H9 (cell line): Measurements from ENCODE around the gene EPN3. TPM values are rescaled to one million over a fixed set of nuclear protein-coding genes. Genes with fewer than 3 reads are reported as not detected.

Source experiments
- DNase-seq: peaks from one replicate; pipeline ENCODE4 v3.0.0-alpha.2; 2017
- H2AFZ ChIP-seq: one replicate; pipeline ENCODE4 v1.6.1; 2013; ENCODE audit warnings: mild to moderate bottlenecking, low read length, control low read depth, moderate library complexity
- H2AK5ac ChIP-seq: 2 replicates; pipeline ENCODE4 v1.6.1; 2013; ENCODE audit warnings: low read length, control low read depth, mixed read lengths; ENCODE audit not compliant: insufficient read length
- H2BK120ac ChIP-seq: one replicate; pipeline ENCODE4 v1.6.1; 2013; ENCODE audit warnings: low read depth, mild to moderate bottlenecking, low read length, control low read depth, inconsistent platforms; ENCODE audit not compliant: poor library complexity, severe bottlenecking
- H2BK12ac ChIP-seq: 2 replicates; pipeline ENCODE4 v1.6.1; 2013; ENCODE audit warnings: low read length, control low read depth, mixed read lengths, low read depth; ENCODE audit not compliant: insufficient read length
- H2BK15ac ChIP-seq: 2 replicates; pipeline ENCODE4 v1.6.1; 2013; ENCODE audit warnings: low read depth, low read length, control low read depth
- H2BK20ac ChIP-seq: one replicate; pipeline ENCODE4 v1.6.1; 2013; ENCODE audit warnings: low read depth, mild to moderate bottlenecking, low read length, control low read depth, inconsistent platforms; ENCODE audit not compliant: poor library complexity, severe bottlenecking
- H2BK5ac ChIP-seq: 2 replicates; pipeline ENCODE4 v1.6.1; 2013; ENCODE audit warnings: low read length, control low read depth, mixed read lengths; ENCODE audit not compliant: insufficient read length
- H3K14ac ChIP-seq: 2 replicates; pipeline ENCODE4 v1.6.1; 2013; ENCODE audit warnings: low read length, control low read depth; ENCODE audit not compliant: insufficient read depth
- H3K18ac ChIP-seq: 2 replicates; pipeline ENCODE4 v1.6.1; 2013; ENCODE audit warnings: low read depth, mild to moderate bottlenecking, mixed read lengths, low read length, control low read depth; ENCODE audit not compliant: insufficient read length
- H3K23ac ChIP-seq: 2 replicates; pipeline ENCODE4 v1.6.1; 2013; ENCODE audit warnings: low read length, control low read depth, mixed read lengths, low read depth; ENCODE audit not compliant: insufficient read length
- H3K23me2 ChIP-seq: 2 replicates; pipeline ENCODE4 v1.6.1; 2013; ENCODE audit warnings: low read depth, mild to moderate bottlenecking, mixed read lengths, low read length, control low read depth; ENCODE audit not compliant: insufficient read length, poor library complexity, severe bottlenecking
- H3K27ac ChIP-seq: 2 replicates; pipeline ENCODE4 v1.5.1; 2013; ENCODE audit warnings: low read length, control low read depth, mixed read lengths, low read depth; ENCODE audit not compliant: insufficient read length
- H3K27me3 ChIP-seq: 2 replicates; pipeline ENCODE4 v1.6.1; 2013; ENCODE audit warnings: low read length, control low read depth, inconsistent platforms; ENCODE audit not compliant: insufficient read depth
- H3K4ac ChIP-seq: 2 replicates; pipeline ENCODE4 v1.6.1; 2013; ENCODE audit warnings: low read depth, mild to moderate bottlenecking, control low read depth, inconsistent platforms, low read length, moderate library complexity
- H3K4me1 ChIP-seq: 2 replicates; pipeline ENCODE4 v1.6.1; 2013; ENCODE audit warnings: low read length, control low read depth, inconsistent platforms; ENCODE audit not compliant: insufficient read depth
- H3K4me2 ChIP-seq: 2 replicates; pipeline ENCODE4 v1.6.1; 2013; ENCODE audit warnings: low read length, control low read depth, mixed read lengths; ENCODE audit not compliant: insufficient read length, insufficient read depth
- H3K56ac ChIP-seq: 2 replicates; pipeline ENCODE4 v1.6.1; 2013; ENCODE audit warnings: low read depth, mild to moderate bottlenecking, mixed read lengths, low read length, control low read depth; ENCODE audit not compliant: insufficient read length
- H3K79me1 ChIP-seq: 2 replicates; pipeline ENCODE4 v1.6.1; 2013; ENCODE audit warnings: low read depth, mild to moderate bottlenecking, moderate library complexity, low read length, control low read depth, inconsistent platforms; ENCODE audit not compliant: insufficient read depth, poor library complexity, severe bottlenecking
- H3K79me2 ChIP-seq: 2 replicates; pipeline ENCODE4 v1.6.1; 2013; ENCODE audit warnings: low read length, control low read depth, inconsistent platforms; ENCODE audit not compliant: insufficient read depth
- H3K9ac ChIP-seq: 2 replicates; pipeline ENCODE4 v1.6.1; 2013; ENCODE audit warnings: low read length, control low read depth, mixed read lengths; ENCODE audit not compliant: insufficient read length; ENCODE audit errors: extremely low read depth
- H3K9me3 ChIP-seq: one replicate; pipeline ENCODE4 v1.6.1; 2013; ENCODE audit warnings: low read depth, low read length, inconsistent platforms; ENCODE audit not compliant: control insufficient read depth
- H3T11ph ChIP-seq: one replicate; pipeline ENCODE4 v1.6.1; 2013; ENCODE audit warnings: mild to moderate bottlenecking, low read length, control low read depth, inconsistent platforms
- H4K20me1 ChIP-seq: one replicate; pipeline ENCODE4 v1.6.1; 2013; ENCODE audit not compliant: control insufficient read depth, insufficient read length, insufficient read depth
- H4K5ac ChIP-seq: 2 replicates; pipeline ENCODE4 v1.6.1; 2013; ENCODE audit warnings: low read depth, mild to moderate bottlenecking, mixed read lengths, low read length, control low read depth; ENCODE audit not compliant: insufficient read length
- H4K8ac ChIP-seq: replicated peaks from 2 replicates; pipeline ENCODE4 v1.6.1; 2013; ENCODE audit warnings: low read length, control low read depth, mixed read lengths, low read depth; ENCODE audit not compliant: insufficient read length
- H4K91ac ChIP-seq: 2 replicates; pipeline ENCODE4 v1.6.1; 2013; ENCODE audit warnings: low read depth, mild to moderate bottlenecking, moderate library complexity, mixed read lengths, low read length, control low read depth; ENCODE audit not compliant: insufficient read length
- H3K27ac Mint-ChIP-seq, 3 experiments: 2 replicates in 2 of 3; 3 replicates in 1 of 3; pipeline ENCODE4 v1.8.0; 2020 to 2021; ENCODE audit warnings: mixed read lengths in 3 of 3, mild to moderate bottlenecking in 1 of 3, moderate library complexity in 1 of 3
- H3K27me3 Mint-ChIP-seq: 2 replicates; pipeline ENCODE4 v1.8.0; 2021; ENCODE audit warnings: low read depth, mild to moderate bottlenecking, moderate library complexity, mixed read lengths
- H3K36me3 Mint-ChIP-seq, 3 experiments: 2 replicates in 2 of 3; 3 replicates in 1 of 3; pipeline ENCODE4 v1.8.0; 2020 to 2021; ENCODE audit warnings: low read depth in 3 of 3, mixed read lengths in 3 of 3; ENCODE audit not compliant: insufficient read depth in 1 of 3
- H3K4me1 Mint-ChIP-seq, 2 experiments: 2 replicates each; pipeline ENCODE4 v1.8.0; 2020; ENCODE audit warnings: mixed read lengths in 2 of 2
- H3K4me3 Mint-ChIP-seq, 2 experiments: 2 replicates in 1 of 2; 3 replicates in 1 of 2; pipeline ENCODE4 v1.8.0; 2020 to 2021; ENCODE audit warnings: mild to moderate bottlenecking in 2 of 2, mixed read lengths in 2 of 2, moderate library complexity in 1 of 2
- H3K9me3 Mint-ChIP-seq, 2 experiments: 2 replicates in 1 of 2; 3 replicates in 1 of 2; pipeline ENCODE4 v1.8.0; 2020; ENCODE audit warnings: mild to moderate bottlenecking in 2 of 2, mixed read lengths in 2 of 2, moderate library complexity in 1 of 2
- CTCF ChIP-seq: fragments of 200-600 bp; sonication (generic); conservative IDR thresholded peaks from 3 replicates; pipeline ENCODE4 v1.8.0; 2021; ENCODE audit warnings: antibody characterized with exemption, mild to moderate bottlenecking
- WGBS: extraction: QIAGEN DNeasy Blood & Tissue Kit; methylation state at CpG from one replicate; pipeline ENCODE4 v1.1.7; 2013; ENCODE audit warnings: missing lambda C conversion rate, low lambda C conversion rate, mixed read lengths; ENCODE audit not compliant: insufficient read length; ENCODE audit errors: extremely low coverage; 5-methylcytosine and 5-hydroxymethylcytosine counted together
- total RNA-seq: library from RNA; stranded (reverse); gene quantifications from 2 replicates; pipeline ENCODE4 v1.2.1, GENCODE V29; 2021

Gene EPN3
- total RNA-seq, 1 experiment from 2014 or later = 1.9 TPM

- no peak overlapping the region for H2BK20ac ChIP-seq
- no peak overlapping the region for H2BK12ac ChIP-seq
- H3K9me3 ChIP-seq = no peaks in the 10 kb centered on the region
- no peak overlapping the region for H3K14ac ChIP-seq
- no peak overlapping the region; a peak in 1 of 5 replicates for H3K4me3 Mint-ChIP-seq
- H3K36me3 Mint-ChIP-seq = no peaks in the 10 kb centered on the region; a peak in 1 of 7 replicates
- no peaks in the 10 kb centered on the region for H3K79me2 ChIP-seq
- H3K27me3 Mint-ChIP-seq = peaks cover 34% of the 10 kb centered on the region
- H3K9ac ChIP-seq = no peak overlapping the region
- H4K5ac ChIP-seq = no peak overlapping the region
- H4K8ac ChIP-seq = no peak overlapping the region
- no peaks in the 10 kb centered on the region for H3K9me3 Mint-ChIP-seq
- no peak overlapping the region for H4K91ac ChIP-seq
- H3K79me1 ChIP-seq = no peaks in the 10 kb centered on the region
- H2BK15ac ChIP-seq = no peak overlapping the region
- H3K23ac ChIP-seq = no peak overlapping the region
- no peak overlapping the region for H3K4me2 ChIP-seq
- peaks cover 2% of the 10 kb centered on the region; the same call in 1 of the 2 replicates for H3K4me1 ChIP-seq
- no peak overlapping the region for H2AFZ ChIP-seq
- H3K27ac ChIP-seq = no peak overlapping the region
- H2BK5ac ChIP-seq = no peak overlapping the region
- no peak overlapping the region for H2BK120ac ChIP-seq
- no peak for DNase-seq
- H3K23me2 ChIP-seq = peaks cover 8% of the 10 kb centered on the region
- no peak overlapping the region for H3K18ac ChIP-seq
- H3K27ac Mint-ChIP-seq = no peak overlapping the region
- no peak overlapping the region for H3K4ac ChIP-seq
- no peak for TF ChIP-seq CTCF
- H3T11ph ChIP-seq = no peak overlapping the region
- H3K27me3 ChIP-seq = no peaks in the 10 kb centered on the region; the same call in 1 of the 2 replicates
- H2AK5ac ChIP-seq = no peak overlapping the region
- peaks cover 24 to 28% of the 10 kb centered on the region in 2 experiments for H3K4me1 Mint-ChIP-seq
- WGBS = no CpG with 5 or more reads among the region's 8 CpGs
- H4K20me1 ChIP-seq = no peaks in the 10 kb centered on the region
- H3K56ac ChIP-seq = no peak overlapping the region
Measured at GRCh38 chr17:50545311-50545710, 12.8 kb downstream of the EPN3 start.
